ES-I3 (cell line): Measurements from ENCODE around the gene HK1.

Source experiments
- H3K36me3 ChIP-seq: 2 replicates; pipeline ENCODE4 v1.6.1; 2013; ENCODE audit warnings: mild to moderate bottlenecking, low read length, control low read depth, moderate library complexity; ENCODE audit not compliant: insufficient read depth
- H3K4me1 ChIP-seq: 2 replicates; pipeline ENCODE4 v1.6.1; 2013; ENCODE audit warnings: mild to moderate bottlenecking, control low read depth, low read length; ENCODE audit not compliant: insufficient read depth
- H3K9ac ChIP-seq: 2 replicates; pipeline ENCODE4 v1.6.1; 2013; ENCODE audit warnings: low read depth, mild to moderate bottlenecking, low read length, moderate library complexity
- H3K9me3 ChIP-seq: 2 replicates; pipeline ENCODE4 v1.6.1; 2013; ENCODE audit warnings: mild to moderate bottlenecking, low read length, moderate library complexity; ENCODE audit not compliant: control insufficient read depth, insufficient read depth

HK1 gene

GRCh38 chr10:69278446-69278963, at the start of gene HK1:
HK1 (plus strand) TSS chr10:69278496.
- no peak within 1 kb of the TSS for H3K9ac ChIP-seq
- no peaks in the 10 kb centered on the region for H3K36me3 ChIP-seq
- peaks cover 10% of the 10 kb centered on the region for H3K4me1 ChIP-seq
- no peaks in the 10 kb centered on the region for H3K9me3 ChIP-seq

- H3K9me3 ChIP-seq: no peaks in the 10 kb centered on the region
- H3K36me3 ChIP-seq: no peaks in the 10 kb centered on the region
- H3K4me1 ChIP-seq: peaks cover 11% of the 10 kb centered on the region; the same call in 1 of the 2 replicates
- no peak overlapping the region for H3K9ac ChIP-seq
Measured at GRCh38 chr10:69229616-69229916, 48.7 kb upstream of the HK1 start.

DNA sequence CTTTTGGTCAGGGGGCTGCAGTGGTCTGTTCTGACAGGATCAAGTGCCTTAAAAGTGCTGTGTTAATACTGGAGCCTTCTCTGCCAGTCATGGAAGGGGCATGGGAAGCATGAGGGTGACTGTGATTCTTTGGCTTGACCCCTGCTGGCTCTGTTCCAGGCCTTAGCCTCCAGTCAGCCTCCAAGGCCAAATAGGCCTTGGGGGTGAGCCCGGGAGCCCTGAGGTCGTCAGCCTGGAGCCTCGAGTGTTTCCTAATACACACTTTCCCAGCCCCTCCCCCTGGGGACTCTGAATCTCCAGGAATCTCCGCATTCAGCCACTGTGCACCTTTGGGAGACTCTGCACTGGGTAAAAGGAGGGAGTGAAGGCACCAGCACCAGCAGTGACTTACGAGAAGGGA, 48.2 kb upstream of the HK1 start:
- Histone ChIP-seq H3K36me3 (no peaks in the 10 kb centered on the region), H3K9me3 (no peaks in the 10 kb centered on the region), H3K9ac (no peak overlapping the region), H3K4me1 (peaks cover 9% of the 10 kb centered on the region; the same call in 1 of the 2 replicates)

- no peaks in the 10 kb centered on the region for H3K36me3 ChIP-seq
- no peaks in the 10 kb centered on the region for H3K9me3 ChIP-seq
- no peak overlapping the region for H3K9ac ChIP-seq
- H3K4me1 ChIP-seq: peaks cover 9% of the 10 kb centered on the region; the same call in 1 of the 2 replicates
Measured at GRCh38 chr10:69232252-69232651, 46.0 kb upstream of the HK1 start.

GRCh38 chr10:69232736-69233480, 45.4 kb upstream of the HK1 start:
- Histone ChIP-seq H3K36me3 (no peaks in the 10 kb centered on the region), H3K4me1 (peaks cover 11% of the 10 kb centered on the region; the same call in 1 of the 2 replicates), H3K9me3 (no peaks in the 10 kb centered on the region), H3K9ac (no peak overlapping the region)

- Histone ChIP-seq H3K4me1 (peaks cover 12% of the 10 kb centered on the region; the same call in 1 of the 2 replicates), H3K36me3 (no peaks in the 10 kb centered on the region), H3K9ac (no peak overlapping the region), H3K9me3 (no peaks in the 10 kb centered on the region)
Measured at GRCh38 chr10:69234447-69234846, 43.8 kb upstream of the HK1 start.

DNA sequence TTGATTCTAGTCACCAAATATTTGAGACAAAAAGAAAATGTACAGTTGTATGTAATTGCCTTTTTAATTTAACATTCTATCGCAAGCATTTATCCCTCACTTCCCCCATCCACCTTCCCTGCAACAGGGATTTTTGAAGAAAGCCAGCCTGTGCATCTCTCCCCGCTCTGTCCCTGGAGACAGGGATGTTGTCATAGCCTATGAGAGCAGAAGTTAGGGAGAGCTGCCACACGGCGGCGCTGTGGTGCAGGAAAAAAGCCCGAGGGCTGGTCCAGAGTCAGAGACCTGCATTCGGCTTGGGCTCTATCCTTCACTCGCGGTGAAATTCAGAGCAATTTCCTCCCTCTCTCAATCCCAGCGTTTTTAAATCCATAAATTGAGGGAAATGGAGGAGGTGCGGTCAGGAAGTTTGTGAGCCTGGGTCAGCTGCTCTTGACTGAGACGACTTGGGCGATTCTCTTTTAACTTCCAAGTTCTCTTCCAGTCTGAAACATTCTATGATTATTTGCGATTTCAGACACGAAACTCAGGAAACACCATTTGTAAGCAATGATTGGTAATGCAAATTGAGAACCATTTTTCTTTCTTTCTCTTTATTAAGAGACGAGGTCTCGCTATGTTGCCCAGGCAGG, 40.7 kb upstream of the HK1 start:
- Histone ChIP-seq H3K9ac (no peak overlapping the region), H3K36me3 (no peaks in the 10 kb centered on the region), H3K9me3 (no peaks in the 10 kb centered on the region), H3K4me1 (peaks cover 4% of the 10 kb centered on the region; the same call in 1 of the 2 replicates)

DNA sequence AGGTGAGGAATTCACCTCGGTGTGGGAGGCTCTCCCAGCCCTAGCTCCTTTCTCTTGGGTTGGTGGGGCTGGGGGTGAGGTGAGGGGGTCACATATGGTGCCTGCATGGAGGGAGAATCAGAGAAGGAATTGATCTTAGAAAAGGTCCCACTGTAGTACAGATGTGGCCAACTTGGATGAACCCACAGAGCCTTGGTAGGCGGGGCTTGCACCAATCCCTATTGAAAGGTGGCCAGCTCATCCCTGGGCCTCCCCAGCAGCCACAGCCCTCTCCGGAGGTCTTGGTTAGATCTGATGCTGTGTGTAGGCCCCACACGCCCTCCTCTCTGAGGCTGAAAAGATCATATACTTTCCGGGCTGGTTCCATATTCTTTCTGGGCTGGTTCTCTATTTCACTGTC, 39.2 kb upstream of the HK1 start:
- no peaks in the 10 kb centered on the region for H3K36me3 ChIP-seq
- no peaks in the 10 kb centered on the region for H3K9me3 ChIP-seq
- H3K9ac ChIP-seq: no peak overlapping the region
- H3K4me1 ChIP-seq: peaks cover 3% of the 10 kb centered on the region; the same call in 1 of the 2 replicates

GRCh38 chr10:69239816-69240434, 38.4 kb upstream of the HK1 start:
- Histone ChIP-seq H3K36me3 (no peaks in the 10 kb centered on the region), H3K9me3 (no peaks in the 10 kb centered on the region), H3K4me1 (peaks cover 3% of the 10 kb centered on the region; the same call in 1 of the 2 replicates), H3K9ac (no peak overlapping the region)

DNA sequence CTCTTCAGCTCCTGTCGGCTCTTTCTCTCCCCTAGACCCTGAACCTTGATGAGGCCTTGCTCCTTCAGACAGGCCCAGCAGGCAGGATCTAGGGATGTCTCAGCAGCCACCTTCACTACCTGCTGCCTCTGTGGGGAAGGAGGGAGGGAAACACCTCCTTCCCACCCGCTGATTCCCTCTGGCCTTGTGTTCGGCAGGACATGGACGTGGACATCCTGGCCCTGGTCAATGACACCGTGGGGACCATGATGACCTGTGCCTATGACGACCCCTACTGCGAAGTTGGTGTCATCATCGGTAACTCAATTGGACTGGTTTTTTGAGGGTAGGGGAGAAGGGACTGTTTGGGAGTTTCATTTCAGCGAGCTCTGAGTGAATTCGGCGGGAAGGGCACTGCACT, 37.8 kb upstream of the HK1 start:
- no peak overlapping the region for H3K9ac ChIP-seq
- no peaks in the 10 kb centered on the region for H3K9me3 ChIP-seq
- no peaks in the 10 kb centered on the region for H3K36me3 ChIP-seq
- peaks cover 3% of the 10 kb centered on the region; the same call in 1 of the 2 replicates for H3K4me1 ChIP-seq

- no peaks in the 10 kb centered on the region for H3K9me3 ChIP-seq
- H3K9ac ChIP-seq: no peak overlapping the region
- H3K4me1 ChIP-seq: peaks cover 3% of the 10 kb centered on the region; the same call in 1 of the 2 replicates
- no peaks in the 10 kb centered on the region for H3K36me3 ChIP-seq
Measured at GRCh38 chr10:69241575-69241974, 36.7 kb upstream of the HK1 start.

- no peaks in the 10 kb centered on the region for H3K9me3 ChIP-seq
- peaks cover 3% of the 10 kb centered on the region; the same call in 1 of the 2 replicates for H3K4me1 ChIP-seq
- no peaks in the 10 kb centered on the region for H3K36me3 ChIP-seq
- no peak overlapping the region for H3K9ac ChIP-seq
Measured at GRCh38 chr10:69242040-69242851, 36.0 kb upstream of the HK1 start.

DNA sequence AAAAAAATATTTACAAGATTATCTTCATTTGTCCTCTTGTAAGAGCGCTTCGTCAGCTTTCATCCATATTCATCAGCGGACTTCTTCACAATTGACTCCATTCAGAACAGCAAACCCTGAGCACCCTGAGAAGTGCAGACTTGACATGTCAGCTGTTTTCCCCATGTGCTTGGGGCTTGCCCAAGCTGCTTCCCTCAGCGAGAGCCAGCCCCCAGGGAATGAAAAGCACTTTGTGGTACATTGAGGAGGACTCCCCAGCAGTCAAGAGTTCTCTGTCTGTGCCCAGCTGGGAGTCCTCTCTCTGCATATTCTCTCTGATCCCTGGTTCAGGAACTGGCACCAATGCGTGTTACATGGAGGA, 35.5 kb upstream of the HK1 start:
- no peaks in the 10 kb centered on the region for H3K36me3 ChIP-seq
- H3K4me1 ChIP-seq: peaks cover 1% of the 10 kb centered on the region; the same call in 1 of the 2 replicates
- H3K9ac ChIP-seq: no peak overlapping the region
- no peaks in the 10 kb centered on the region for H3K9me3 ChIP-seq

DNA sequence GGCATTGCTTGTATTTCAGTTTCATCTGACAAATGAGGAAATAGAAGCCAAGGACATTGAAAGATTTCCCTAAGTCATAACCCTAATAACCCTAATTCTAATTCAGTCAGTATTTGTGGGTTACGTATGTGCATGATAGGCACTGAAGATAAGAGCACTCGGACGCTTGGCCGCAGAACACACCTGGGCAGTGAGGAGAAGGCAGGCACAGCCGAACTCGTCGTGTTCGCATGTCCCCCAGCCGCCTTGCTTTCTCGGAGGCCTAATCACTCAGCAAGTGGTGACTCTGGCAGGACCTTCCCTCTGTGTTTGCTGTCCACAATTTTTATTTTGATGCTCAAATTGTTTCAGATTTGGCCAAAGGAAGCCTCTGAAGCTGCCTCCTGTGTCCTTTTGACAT, 34.5 kb upstream of the HK1 start:
- H3K9me3 ChIP-seq: no peaks in the 10 kb centered on the region
- H3K36me3 ChIP-seq: no peaks in the 10 kb centered on the region
- H3K9ac ChIP-seq: no peak overlapping the region
- no peaks in the 10 kb centered on the region for H3K4me1 ChIP-seq
